NCI-H2107 treated with DMSO at 0.1 percent for 48 hours (cell line): ENCODE results near the gene CD300LF.

ENCODE experiments used
- DNase-seq: peaks from one replicate; lab custom pipeline; 2025; ENCODE audit not compliant: unreplicated experiment; lab: John Stamatoyannopoulos, UW

Gene CD300LF

GRCh38 chr17:74712756-74713155, at the start of gene CD300LF:
Gene CD300LF (minus strand): TSS chr17:74712923. CDS start chr17:74712866, 57 bp downstream.
- DNase-seq, result no peak

- no peak for DNase-seq
Observed at GRCh38 chr17:74761931-74762330, 49.2 kb upstream of the CD300LF start.

DNA sequence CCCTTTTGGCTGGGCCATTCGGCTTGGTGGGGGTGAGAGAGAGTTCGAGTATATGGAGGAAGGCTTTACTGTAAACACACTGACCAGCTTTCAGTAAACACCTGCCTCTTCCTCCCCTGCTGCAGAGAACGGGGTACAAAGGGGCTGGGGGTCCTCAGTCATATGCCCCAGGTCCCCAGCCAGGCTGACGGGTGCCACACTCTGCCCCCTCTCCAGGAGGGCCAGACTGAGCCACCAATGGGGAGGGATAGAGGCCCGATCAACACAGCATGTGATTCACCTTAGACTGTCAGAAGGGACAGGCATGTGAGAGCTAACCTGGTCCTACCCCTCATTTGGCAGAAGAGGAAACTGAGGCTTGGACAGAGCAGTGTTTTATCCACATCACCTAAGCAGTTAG, 48.7 kb upstream of the CD300LF start:
- DNase-seq, result no peak

DNA sequence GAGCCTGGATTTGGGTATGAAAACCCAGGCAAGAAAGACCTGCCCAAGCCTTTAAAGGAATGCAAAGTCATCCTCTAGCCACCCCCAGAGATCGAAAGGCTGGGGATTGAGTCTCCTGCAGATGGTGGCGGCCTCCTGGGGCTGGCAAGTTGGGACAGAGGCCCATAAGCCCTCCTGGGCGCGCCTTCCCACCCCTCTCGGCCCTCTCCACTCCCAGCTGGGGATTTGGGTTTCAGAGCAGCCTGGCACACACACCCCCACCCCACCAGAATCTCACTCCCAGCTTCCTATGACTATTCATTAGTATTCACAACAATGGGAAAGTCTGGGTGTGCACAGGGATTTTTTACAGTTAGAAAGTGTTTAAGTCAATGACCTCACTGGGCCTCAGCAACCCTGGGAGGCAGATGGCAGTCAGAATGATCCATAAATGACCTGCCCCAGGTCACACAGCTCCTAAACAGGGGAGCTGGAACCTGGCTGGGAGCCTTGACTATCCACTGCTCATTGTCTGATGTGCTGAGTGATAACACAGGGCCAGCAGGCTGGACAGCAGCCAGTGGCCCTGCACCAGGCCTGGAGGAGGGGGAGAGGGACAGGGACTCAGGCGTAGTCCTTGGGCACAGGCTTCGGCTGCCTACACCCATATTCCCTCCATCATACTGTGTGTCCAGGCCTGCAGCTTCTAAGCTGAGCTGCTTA, 47.8 kb upstream of the CD300LF start:
- DNase-seq, result peak; percentile 27

DNA sequence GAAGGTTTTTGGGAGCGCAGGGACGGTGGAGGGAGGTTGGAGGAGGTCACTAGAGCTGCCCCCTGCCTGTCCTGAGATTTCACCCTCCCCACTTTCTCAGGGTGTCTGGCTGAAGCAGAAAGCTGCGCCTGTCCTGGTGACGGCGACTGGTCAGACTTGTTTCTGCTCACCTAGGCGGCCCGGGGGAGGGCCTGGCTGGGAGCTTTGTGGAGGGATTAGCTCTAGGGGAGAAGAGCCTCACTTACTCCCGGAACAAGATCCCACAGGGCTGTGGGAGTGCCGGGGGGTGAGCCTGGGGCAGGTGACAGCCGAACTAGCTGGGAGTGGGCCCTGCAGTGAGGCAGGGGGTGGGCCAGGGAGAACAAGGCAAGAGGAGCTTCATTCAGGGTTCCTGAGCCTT, 47.2 kb upstream of the CD300LF start:
- no peak for DNase-seq

DNA sequence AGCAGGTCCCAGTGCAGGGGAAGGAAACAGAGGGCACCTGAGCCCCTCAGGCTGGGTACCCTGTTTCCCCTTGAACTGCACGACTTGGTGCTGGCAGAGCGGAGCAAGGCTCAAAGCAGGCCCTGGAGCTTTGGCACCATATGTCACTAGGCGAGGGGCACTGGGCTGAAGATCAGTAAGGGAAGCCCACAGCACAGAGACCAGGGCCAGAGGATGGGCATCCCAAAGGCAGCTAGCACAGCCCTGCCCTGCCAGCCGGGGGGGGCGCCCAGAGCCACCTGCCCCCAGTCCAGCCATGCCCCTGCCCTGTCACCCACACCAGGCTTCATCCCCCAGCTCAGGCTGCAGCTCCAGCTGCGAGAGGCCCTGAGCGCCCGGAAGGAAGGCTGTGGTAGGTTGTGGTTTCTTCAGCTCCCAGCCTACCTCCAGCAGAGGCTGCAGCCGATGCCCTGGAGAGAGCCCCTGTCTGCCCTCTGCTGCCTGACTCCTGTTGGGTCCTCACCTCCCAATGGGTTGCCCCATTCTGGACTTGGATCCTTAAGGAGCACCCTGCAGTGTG, 46.6 kb upstream of the CD300LF start:
- no peak for DNase-seq

DNA sequence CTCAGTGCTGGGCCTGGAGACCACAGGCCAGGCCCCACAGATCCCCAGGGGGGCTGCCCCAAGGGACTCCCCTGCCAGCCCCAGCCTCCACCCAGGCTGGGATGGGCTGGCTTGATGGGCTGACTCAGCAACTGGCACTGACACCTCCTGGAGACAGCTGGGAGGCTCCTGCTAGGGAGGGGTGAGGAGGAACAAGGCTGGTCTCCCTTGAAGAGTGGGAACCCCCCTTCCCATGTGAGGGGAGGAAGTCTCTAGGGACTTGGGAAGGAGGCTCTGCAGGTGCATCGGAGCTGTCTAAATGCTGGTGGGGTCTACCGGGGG, 46.1 kb upstream of the CD300LF start:
- no peak for DNase-seq

DNA sequence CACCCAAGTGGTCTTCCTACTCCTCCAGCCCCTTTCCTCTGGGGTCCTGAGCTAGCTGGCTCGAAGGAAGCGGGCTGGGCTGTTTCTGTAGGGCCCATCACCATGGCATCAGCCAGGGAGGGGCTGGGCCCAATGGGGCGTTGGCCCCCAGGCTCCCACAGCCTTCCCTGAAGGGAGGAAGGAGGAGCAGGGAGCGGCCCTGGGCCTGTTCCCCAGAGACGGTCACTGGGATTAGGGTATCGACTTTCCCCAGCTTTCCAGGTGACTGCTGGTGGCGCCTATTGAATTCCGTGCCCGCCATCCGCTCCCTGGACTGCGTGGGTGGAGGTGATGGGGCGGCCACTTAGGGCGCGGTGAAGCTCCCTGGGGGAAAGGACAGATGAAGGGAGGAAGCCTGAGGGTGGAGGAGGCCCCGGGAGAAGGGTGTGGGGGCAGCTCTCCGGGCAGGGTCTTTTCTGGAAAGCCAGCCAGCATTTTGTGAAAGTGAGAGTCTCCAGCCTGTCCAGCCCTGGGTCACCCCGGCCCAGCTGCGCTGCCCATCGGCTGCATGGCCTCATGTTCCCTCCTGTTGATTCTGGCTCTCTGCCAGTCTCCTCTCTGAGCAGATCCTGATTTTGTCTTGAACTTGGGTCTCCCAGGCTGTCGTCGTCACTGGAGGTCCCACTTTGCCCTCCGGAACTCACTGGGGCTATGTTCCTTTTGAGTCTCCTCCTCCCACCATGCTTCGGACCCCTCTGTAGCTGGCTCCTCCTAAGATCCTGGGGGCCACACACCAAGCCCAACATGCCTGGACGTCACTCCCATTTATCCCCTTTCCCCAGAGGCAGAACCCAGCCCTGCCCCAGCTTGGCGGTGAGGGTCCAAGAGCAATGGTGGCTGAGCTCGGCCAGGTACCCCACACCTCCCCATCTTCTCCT, 45.5 kb upstream of the CD300LF start:
- peak; percentile 61 for DNase-seq

DNA sequence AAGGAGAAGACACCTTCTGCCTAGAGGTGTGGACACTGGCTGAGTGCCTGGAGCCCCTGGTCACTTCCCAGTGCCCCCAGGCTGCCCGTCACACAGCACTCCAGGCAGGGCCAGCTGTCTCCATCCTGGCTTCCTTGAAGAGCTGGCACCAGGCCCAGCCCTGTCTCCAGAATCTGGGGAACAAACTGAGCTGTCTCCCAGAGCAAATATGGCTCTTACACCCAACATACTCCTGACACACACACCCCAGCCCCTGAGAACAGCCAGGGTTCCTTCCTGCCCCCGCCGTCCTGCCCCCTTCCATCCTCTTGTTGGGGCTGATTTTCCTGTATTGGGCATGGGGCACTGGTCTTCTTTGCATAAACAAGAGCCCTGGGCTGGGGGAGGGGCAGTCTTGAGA, 44.8 kb upstream of the CD300LF start:
- DNase-seq, result no peak

DNA sequence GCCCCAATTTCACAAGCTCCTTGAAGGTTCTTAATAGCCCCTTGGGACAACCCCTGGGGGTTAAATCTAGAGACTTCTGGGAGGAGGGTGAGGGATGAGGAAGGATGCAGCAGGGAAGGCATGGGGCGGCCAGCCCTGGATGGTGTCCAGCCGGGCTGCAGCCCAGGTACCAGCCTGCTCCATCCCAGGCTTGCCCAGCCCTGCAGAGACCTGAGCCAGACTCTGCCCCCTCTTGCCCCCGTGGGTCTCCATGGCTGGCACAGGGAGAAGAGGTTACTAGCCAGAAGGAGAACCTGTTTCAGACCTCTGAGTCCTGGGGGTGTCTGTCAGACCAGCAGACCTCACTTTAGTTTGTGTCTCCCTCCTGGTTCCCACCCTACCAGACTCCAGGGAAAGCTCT, 44.2 kb upstream of the CD300LF start:
- DNase-seq, result no peak

DNA sequence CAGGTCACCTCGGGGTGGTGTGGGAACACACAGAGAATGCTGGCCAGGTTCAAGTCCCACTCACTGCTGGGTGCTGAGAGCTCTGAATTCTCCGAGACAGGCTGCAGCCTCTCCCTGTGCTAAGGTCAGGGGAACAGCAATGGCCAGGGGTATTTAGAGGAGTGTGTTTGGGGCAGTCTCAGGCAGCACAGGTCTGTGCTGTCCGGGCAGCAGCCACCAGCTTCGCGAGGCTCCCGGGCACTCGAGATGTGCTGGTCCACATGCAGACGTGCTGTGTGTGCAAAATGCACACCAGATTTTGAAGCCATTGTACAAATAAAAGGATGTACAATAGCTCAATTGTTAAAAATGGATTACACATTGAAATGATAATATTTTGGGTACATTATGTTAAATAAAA, 42.8 kb upstream of the CD300LF start:
- DNase-seq, result no peak

- DNase-seq, result no peak
Observed at GRCh38 chr17:74754832-74755231, 42.1 kb upstream of the CD300LF start.

DNA sequence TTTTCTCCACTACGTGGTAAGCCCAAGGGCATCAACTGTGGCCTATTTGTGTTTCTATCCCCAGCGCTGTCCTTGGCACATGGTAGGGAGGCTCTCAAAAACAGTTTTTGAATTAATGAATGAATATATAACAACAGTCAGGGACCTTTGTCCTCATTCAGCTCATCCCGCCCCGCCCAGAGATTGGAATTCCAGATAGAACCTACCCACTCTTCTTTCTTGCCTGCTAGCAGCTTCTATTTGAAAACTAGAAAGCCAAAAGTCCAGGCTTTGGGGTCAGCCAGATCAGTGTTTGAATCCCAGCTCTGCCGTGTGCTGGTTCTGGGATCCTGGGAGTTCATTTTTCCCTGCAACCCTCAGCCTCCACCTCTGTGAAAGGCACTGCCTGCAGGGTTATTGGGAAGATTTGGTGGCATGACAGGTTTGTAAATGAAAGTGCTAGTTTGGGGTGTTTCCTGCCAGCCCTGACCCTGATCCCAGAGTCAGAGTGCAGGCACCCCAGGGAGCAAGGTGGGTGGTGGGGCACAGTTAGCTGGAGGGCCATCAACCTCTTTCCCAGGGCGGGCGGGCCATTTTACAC, 40.2 kb upstream of the CD300LF start:
- DNase-seq, result no peak

DNA sequence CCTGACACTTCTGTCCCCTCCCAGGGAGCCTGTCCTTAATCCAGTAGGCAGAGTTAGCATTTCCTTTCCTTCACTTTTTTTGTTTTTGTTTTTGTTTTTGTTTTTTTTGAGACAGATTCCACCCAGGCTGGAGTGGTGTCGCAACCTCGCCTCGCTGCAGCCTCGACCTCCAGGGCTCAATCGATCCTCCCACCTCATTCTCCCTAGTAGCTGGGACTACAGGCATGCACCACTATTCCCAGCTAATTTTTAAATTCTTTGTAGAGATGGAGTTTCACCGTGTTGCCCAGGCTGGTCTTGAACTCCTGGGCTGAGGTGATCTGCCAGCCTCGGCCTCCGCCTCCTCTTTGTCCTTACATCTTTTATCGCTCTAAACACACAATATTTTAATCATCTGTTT, 39.7 kb upstream of the CD300LF start:
- DNase-seq, result no peak

DNA sequence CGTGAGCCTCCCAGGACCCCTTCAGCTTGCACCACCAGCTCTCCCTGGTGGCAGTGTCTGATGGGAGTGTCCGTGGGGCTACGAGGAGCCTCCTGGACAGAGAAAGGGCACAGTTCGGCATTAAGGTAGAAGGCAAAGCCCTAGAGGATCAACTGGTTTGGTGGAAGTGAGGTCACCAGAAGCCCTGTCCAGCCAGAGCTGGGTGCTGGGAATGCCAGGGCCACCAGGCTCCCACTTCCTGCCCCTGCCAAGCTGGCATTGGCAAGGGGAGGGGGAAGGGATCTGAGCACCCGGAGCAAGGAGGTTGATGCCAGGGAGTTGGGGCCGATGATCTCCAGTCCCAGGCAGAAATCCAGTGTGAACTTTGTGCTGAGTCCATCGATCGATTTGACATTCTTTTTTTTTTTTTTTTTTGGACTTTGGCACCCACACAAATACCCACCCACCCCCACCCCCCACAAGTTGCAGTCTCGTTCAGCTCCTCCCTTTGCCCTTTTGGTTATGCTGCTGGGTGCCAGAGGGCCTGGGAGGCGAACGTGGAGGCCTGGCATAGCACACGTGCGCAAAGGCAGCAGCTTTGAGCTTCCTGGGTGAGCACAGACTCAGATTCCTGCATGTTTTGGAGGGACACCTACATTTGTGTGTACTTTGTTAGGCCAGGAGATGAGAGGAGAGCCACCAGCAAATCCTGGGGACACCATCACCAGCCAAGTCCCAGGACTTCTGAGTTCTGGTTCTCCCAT, 37.8 kb upstream of the CD300LF start:
- DNase-seq, result no peak

DNA sequence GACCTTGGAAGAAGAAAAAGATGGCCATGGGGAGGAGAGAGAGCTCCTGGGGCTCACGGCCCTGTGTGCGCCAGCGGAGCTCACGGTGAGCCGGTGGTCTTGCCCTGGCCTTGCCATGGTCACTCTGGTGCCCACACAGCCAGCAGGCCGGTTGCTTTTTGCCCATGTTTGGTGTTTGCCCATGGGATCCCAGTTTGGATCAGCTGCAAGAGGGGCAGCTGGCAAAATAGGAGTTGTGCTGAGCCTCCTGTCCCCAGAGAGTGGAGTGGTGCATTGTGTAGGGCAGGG, 37.3 kb upstream of the CD300LF start:
- no peak for DNase-seq

- DNase-seq, result no peak
Observed at GRCh38 chr17:74749279-74750038, 36.7 kb upstream of the CD300LF start.

GRCh38 chr17:74748529-74749278, 36.0 kb upstream of the CD300LF start, which contains the start of gene NHERF1:
Gene NHERF1 (plus strand): TSS chr17:74748628. CDS start chr17:74748847, 219 bp downstream.
- peak; percentile 66 for DNase-seq

DNA sequence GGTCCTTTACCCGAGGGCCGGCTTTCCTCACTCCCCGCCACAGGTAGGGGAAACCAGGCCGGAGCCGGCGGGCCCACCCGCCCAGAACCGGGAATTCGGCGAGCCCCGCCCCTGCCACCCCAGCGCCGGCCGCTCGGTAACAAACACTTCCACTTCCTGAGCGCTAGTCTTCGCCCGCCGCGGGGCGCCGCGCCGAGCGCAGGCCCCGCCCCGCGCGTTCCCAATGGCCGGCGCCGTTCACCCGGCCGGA, 35.5 kb upstream of the CD300LF start:
- DNase-seq, result no peak

GRCh38 chr17:74746922-74747321, 34.2 kb upstream of the CD300LF start:
- no peak for DNase-seq
